ENCODE results near the gene TMOD1.

DNA sequence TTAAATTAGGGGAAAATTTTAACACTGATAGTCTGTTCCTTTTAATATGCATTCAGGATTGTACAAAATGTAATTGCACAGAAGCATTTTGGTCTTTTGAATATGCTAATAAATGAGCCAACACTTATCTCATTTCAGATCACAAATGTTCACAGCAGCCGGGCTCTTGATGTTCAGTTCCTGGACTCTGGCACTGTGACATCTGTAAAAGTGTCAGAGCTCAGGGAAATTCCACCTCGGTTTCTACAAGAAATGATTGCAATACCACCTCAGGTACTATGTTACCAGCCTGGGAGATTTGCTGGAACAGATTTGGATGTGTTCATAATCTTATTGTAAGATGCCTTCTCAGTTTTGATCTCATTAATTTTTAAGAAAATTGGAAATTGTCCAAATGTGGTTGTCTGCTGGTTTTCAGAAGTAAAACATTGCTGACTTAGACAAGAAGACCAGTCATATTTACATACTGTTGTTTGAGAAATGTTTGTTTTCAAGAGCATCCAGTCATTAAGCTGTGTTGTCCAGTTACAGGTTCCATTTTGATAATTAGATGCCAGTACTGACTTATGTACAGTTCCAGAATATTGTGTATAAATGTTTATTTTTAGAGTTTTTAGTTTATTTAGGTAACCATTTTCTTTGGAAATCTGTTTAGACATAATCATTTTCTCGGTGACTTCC, 23.0 kb upstream of the TMOD1 start:
- TF ChIP-seq, protein P1, sequence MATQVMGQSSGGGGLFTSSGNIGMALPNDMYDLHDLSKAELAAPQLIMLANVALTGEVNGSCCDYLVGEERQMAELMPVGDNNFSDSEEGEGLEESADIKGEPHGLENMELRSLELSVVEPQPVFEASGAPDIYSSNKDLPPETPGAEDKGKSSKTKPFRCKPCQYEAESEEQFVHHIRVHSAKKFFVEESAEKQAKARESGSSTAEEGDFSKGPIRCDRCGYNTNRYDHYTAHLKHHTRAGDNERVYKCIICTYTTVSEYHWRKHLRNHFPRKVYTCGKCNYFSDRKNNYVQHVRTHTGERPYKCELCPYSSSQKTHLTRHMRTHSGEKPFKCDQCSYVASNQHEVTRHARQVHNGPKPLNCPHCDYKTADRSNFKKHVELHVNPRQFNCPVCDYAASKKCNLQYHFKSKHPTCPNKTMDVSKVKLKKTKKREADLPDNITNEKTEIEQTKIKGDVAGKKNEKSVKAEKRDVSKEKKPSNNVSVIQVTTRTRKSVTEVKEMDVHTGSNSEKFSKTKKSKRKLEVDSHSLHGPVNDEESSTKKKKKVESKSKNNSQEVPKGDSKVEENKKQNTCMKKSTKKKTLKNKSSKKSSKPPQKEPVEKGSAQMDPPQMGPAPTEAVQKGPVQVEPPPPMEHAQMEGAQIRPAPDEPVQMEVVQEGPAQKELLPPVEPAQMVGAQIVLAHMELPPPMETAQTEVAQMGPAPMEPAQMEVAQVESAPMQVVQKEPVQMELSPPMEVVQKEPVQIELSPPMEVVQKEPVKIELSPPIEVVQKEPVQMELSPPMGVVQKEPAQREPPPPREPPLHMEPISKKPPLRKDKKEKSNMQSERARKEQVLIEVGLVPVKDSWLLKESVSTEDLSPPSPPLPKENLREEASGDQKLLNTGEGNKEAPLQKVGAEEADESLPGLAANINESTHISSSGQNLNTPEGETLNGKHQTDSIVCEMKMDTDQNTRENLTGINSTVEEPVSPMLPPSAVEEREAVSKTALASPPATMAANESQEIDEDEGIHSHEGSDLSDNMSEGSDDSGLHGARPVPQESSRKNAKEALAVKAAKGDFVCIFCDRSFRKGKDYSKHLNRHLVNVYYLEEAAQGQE (IDR thresholded peaks at IDR 0.05; ENCODE audit: insufficient read depth in 1 of 2, low read depth in 2 of 2, low read length in 2 of 2), result no peak
- no peak for TF ChIP-seq SIN3A (IDR thresholded peaks at IDR 0.05; ENCODE audit: borderline replicate concordance, insufficient read depth, low read length)
- no peak for TF ChIP-seq POLR2AphosphoS5 (IDR thresholded peaks at IDR 0.05; ENCODE audit: low read depth, low read length)

All from PFSK-1 (cell line).